ENCODE measurements around the gene FGF6.
"Not testable (repeated sequence)": the region's sequence is repeated elsewhere in the genome, so short reads cannot be mapped to it uniquely, and the experiment has no call there.

Gene FGF6, protein sequence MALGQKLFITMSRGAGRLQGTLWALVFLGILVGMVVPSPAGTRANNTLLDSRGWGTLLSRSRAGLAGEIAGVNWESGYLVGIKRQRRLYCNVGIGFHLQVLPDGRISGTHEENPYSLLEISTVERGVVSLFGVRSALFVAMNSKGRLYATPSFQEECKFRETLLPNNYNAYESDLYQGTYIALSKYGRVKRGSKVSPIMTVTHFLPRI

DNA sequence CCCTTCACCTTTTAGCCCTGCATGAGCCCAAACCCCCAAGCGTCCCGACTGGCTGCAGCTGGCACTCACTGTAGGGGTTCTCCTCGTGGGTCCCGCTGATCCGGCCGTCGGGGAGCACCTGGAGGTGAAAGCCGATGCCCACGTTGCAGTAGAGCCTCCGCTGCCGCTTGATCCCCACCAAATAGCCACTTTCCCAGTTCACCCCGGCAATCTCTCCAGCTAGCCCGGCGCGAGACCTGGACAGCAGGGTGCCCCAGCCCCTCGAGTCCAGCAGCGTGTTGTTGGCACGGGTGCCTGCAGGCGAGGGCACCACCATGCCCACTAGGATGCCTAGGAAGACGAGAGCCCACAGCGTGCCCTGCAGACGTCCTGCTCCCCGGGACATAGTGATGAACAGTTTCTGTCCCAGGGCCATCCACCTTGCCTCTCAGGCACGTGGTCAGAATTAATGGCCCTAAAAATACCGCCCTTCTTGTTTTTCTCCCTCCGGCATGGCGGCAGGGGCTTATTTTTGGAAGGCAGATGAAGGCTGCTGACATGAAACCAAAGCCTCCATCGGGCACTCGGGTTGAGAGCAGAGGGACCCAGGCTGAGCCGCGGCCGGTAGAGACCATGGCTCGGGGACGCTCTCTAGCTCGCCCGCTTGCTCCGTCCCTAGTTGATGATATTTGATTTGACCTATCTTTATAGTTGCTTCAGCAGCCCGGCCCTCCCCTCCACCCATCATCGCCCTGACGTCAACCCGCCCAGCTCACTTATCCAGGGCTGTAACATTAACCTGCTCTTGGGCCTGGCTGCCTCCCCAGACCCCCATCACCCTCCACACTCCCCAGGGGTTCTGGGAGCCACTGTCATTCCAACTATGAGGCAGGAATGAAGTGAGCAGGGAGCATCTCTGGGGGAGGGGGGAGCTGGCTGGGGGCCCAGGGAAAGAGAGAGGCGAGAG is at the start of gene FGF6:
Gene FGF6, minus strand, starts transcription at position 660 of the 946 bp plus-strand sequence. Its CDS starts 245 bp downstream, at position 415.
- DNase-seq (ENCODE audit: low read depth), result no peak

DNA sequence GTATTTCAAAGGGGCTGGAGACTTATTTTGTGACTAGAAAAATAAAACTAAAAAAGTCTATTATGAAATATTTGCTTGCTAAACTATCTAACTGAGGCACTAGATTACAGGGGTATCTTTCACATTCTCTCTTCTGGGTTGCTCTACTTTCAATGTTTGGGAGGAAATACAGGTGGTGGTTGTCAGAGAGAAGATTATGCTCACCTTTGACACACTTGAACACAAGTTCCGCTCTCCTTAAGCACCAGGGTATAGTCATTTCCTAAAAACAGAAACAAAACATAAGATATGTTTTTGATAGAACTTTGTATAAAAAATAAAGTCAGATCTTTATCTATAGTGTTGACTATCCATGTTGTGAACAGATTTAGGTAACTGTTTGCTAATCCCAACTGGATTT is 45.4 kb upstream of the FGF6 start:
- no peak for DNase-seq (ENCODE audit: low read depth)

DNA sequence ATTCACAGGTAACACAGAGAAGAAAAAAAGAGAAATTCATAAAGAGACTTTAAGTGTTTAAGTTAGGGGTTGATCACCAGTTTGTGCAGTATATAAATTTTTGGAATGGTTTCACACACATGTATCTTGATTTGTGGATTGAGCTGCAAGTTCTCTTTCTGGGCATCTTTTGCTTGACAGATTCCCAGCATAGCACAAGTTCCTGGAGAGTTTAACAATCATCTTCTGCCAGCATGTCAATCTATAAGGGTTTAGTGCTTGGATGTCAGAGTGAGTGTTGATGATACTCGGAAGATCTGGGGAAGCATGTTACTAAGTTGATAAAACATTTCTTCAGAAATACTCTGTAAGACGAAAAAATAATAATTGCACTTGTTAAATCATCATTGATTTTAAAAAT is 43.9 kb upstream of the FGF6 start:
- DNase-seq (ENCODE audit: low read depth), result no peak

DNA sequence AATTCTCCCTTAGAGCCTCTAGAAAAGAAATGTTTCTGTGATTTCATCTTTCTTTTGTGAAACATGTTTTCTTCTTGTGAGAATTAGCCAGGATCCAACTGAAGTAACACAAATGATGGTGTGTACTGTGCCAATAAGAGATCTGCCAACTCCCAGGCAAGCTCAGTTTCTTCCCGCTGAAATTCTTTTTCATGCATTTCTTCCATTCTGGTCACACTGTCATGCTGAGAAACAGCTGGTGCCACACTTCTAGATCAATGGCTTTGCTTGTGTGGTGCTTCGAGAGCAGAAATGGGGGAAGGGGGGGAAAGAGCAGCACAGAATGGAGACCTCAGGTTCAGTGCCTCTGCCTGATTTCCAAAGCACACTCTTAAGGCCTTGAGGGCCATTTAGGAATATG is 41.4 kb upstream of the FGF6 start:
- DNase-seq (ENCODE audit: low read depth), result no peak

DNA sequence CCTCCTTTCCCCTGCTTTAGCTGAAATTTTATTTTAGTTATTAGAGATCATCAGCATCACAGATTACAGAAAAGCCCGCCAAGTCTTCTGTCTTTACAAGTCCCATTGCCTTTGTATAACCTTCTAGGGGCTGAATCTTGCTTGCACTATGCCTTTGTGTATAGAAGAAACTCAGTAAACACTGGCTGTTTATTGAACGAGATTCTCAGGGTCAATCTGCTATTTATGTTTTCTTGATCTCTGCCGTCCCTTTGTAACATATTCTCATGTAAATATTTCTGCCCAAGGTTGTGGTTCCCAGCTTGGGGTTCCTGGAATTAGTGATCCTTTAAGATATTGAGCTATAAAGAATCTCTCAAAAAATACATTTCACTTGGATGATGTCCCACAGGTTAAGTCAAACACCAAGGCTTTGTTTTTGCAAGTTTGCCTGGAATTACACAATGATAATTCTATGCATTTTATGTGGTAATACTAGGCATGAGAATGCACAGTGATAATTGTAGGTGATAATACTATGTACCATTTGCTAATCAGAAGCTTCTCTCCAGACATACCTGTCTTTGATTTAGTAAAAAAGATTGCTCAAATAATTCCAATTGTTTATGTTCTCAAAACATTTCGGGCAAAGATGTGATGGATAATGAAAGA is 40.6 kb upstream of the FGF6 start:
- DNase-seq (ENCODE audit: low read depth), result no peak

DNA sequence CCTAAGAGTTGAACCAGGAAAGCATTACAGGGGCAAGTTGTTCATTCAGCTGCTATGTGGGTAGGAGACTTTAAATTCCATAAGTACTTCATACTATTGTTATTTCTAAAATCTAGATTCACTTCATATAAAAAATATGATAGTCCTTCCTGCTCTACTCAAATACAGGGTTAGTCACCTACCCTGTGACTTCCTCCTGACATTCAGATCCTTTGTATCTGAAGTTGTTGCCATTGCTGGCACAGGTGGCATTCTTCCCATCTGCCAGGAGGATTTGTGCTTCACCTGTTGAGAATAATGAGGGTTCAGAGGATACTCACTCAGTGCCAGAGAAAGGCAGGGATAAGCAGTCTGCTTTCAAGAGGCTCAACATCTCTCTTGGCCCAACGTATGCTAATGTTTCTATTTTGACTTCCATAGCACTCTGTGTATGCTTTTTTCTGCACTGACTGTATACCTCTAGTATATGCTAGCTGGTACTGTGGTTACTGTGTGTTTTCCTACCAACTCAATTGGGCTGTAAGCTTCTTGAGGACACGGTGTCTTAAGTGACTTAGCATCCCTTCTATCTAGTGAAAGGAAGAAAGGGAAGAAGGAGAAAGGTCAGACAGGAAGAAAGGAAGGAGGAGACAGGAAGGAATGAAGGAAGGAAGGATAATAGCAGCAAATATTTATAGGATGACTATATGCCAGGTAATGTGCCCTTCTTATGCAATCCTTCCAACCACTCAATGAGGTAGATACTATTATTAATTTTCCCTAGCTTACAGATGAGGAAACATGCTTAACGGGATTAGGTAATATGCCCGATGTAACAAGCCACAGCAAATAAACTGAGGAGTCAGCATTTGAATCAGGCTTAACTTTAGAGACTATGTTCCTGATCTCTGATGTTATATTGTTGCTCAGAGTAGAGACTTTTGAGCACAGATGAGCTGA is 38.5 kb upstream of the FGF6 start:
- DNase-seq (ENCODE audit: low read depth), result no peak

DNA sequence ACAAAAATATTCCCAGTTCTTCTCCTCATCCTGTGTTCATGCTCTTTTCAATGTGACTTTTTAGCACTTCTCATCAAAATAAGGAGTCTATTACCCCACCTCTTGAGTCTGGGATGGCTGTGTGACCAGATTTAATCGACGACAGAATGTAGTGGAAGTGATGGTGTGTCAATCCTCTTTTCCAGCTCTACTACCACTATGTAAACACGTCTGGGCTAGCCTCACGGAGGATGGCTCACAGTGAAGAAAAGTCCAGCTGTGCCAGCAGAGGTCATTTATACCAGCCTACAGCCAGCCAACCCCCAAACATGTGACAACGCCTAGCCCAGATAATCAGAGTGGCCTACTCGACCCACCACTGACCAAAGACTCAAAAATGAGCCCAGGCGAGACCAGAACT is 37.3 kb upstream of the FGF6 start:
- no peak for DNase-seq (ENCODE audit: low read depth)

DNA sequence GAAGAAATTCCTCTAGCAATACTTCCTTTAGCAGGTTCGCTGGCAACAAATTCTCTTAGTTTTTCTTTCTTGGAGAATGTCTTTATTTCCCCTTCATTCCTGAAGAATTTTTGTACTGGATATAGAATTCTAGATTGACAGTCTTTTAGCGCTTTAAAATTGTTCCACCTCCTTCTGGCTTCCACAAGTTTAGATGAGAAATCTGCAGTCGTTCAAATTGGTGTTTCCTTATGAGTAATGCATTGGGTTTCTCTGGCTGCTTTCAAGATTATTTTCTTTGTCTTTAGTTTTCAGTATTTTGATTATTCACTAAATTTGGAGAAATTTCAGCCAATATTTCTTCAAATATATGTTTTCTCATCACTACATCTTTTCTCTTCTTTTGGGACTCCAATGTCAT is 33.3 kb upstream of the FGF6 start:
- no peak for DNase-seq (ENCODE audit: low read depth)

DNA sequence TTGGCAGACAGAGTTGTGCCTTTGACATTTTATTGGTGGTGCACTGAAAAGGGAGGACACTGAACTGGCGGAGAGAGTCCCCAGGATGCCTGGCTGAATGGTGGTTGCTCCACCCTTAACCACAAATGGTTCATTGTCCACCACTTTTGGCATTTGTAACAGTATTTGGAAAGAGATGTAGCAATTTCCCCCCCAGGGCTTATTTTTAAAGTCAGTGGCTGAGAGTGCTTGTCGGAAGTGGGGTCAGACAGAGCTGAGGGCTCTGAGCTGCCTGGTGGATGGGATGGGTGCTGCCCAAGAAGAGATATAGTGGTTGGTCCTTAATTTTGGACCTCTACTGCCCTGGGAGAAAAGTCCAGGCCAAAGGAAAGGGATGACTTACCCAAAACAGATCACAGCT is 31.5 kb upstream of the FGF6 start:
- DNase-seq (ENCODE audit: low read depth), result no peak

DNA sequence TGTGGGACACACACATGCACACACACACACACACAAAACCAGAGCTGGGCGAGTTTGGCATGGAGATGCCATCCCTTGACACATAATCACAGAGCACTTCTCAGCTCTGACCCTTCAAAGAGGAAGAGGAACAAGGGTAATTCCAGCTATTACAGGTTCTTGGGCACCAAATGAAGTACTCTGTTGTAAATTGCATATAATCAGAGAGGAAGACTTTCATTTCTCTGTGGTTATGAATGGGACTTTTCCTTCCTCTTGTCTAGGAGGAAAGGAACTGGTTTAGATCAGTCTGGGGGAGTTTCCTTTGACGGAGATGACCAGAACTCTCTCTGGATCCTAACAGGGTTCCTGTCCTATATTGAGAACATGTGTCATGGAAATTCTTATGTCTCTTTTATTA is 26.4 kb upstream of the FGF6 start:
- no peak for DNase-seq (ENCODE audit: low read depth)

DNA sequence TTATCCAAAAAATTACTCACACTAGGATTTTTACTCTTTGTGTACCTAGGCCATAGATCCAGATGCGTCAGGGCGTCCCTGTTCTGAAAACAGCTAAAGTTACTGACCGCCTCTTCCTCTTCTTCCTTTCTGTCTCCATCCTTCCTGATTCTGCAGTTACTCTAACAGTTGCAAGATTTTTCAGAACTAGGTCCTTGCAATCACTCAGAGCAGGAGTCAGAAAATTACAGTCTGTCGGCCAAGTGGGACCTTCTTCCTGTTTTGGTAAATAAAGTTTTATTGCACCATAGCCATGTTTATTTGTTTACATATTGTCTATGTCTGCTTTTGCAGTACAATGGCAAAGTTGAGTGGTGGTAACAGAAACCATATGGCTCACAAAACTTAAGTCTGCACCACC is 25.6 kb upstream of the FGF6 start:
- DNase-seq (ENCODE audit: low read depth), result no peak

DNA sequence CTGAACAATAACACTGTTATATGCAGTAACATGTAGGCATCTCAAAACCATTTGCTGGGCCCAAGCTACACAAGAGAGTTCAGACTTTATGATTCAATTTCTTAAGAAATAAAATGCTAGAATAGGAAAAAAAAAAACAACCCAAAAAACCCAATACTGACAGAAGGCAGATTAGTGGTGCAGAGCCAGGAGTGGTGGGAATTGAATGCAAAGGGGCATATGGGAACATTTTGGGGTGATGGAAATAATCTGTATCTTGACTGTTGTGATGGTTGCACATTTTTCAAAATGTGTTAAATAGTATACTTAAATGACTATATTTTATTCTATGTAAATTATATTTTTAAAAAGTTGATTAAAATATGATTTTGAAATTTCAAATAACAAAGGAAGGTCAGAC is 23.4 kb upstream of the FGF6 start:
- DNase-seq (ENCODE audit: low read depth), result no peak

DNA sequence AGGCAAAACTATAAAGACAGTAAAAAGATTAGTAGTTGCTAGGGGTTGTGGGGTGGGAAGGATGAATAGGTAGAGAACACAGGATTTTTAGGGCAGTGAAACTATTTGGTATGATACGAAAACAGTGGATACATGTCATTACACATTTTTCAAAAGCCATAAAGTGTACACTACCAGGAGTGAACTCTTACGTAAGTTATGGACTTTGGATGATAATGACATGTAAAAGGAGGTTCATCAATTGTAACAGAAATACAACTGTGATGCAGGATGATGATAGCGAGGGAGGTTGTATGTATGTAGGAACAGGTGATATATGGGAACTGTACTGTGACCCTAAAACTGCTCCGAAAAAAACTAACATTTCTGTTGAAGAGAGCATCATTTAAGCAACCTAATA is 15.1 kb upstream of the FGF6 start:
- DNase-seq (ENCODE audit: low read depth), result no peak

DNA sequence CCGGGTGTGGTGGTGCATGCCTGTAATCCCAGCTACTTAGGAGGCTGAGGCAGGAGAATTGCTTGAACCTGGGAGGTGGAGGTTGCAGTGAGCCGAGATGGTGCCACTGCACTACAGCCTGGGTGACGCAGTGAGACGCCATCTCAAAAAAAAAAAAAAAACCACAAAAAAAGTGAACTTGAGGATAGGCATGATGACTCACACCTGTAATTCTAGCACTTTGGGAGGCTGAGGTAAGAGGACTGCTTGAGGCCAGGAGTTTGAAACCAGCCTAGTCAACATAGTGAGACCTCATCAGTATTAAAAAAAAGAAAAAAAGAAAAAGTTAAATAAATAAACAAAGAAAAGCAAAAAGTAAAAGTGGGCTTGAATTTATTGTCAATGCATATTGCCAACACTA is 10.2 kb upstream of the FGF6 start:
- DNase-seq (ENCODE audit: low read depth), result not testable (repeated sequence)

DNA sequence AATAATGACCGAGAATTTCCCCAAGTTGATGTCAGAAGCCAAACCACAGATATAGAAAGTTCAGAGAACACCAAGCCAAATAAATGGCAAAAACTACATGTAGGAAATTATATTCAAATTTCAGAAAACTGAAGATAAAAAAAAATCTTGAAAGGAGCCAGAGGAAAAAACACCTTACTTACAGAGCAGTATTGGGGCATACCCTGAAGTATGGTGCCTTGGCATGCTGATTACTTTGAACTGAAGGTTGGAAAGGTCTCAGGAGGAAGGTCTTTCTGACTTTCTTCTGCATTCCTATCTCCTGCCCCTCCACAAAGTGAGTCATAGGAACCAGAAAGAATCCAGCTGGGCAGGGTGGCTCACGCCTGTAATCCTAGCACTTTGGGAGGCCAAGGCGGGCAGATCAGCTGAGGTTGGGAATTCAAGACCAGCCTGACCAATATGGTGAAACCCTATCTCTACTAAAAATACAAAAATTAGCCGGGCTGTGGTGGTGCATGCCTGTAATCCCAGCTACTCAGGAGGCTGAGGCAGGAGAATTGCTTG is 8.8 kb upstream of the FGF6 start:
- no peak for DNase-seq (ENCODE audit: low read depth)

DNA sequence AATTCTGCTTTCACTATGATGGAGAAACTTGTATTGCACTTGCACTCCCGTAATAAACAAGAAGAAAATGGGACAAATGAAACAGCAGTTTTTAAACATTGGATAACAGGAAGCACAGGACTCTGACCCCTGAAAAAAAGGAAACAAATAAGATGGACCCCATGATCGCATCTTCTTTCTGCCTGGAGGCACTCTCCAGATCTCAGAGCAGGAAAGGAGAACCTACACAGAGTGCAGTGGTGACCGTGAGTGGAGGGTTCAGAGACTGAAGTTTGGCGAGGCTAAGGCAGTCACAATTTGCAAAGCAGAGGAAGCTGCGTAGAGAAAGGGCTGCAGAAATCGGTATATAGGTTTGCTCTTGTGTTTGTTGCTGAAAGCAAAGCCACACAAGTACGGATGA is 6.1 kb upstream of the FGF6 start:
- no peak for DNase-seq (ENCODE audit: low read depth)

DNA sequence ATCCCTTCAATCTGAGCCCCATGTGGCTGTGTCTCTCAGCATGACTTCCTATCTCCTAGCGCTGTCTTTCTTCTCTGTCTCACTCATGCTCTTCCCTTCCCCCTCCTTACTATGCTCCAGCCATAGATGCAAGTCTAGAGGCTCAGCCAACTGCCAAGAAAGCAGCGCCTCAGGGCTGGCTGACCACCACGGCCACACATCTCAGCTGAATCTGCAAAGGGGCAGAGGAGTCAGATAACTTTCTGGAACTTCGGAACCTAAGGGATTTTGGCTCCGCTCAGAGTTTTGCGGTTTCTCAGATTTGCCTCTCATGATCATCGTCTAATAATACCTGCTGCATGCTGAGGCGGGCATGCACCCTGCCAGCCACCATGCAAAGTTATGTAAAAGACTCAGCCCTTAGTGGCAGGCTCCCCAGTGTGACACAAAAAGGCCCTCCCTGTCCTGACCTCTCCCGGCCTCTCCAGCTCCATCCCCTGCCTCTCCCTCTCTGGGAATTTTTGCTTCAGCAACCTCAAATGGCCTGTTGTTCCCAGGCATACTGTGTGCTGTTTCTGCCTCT is 5.0 kb upstream of the FGF6 start:
- DNase-seq (ENCODE audit: low read depth), result no peak

DNA sequence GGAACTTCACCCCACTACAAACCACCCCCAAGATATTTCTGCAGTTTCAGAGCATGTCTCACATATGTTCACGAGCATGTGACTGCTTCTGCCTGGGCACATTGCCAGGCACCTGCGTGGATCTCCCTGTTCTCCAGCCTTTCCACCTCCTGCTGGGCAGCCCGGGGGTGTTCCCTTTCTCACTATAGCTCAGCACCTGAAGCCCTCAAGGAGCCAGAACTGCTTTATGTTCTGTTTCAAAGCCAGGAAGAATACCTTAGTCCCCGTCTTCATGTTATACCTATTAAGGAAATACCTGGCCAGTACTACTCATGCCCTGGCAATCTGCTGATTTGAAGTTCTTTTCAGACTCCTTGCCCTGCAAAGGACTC is 4.2 kb upstream of the FGF6 start:
- no peak for DNase-seq (ENCODE audit: low read depth)

DNA sequence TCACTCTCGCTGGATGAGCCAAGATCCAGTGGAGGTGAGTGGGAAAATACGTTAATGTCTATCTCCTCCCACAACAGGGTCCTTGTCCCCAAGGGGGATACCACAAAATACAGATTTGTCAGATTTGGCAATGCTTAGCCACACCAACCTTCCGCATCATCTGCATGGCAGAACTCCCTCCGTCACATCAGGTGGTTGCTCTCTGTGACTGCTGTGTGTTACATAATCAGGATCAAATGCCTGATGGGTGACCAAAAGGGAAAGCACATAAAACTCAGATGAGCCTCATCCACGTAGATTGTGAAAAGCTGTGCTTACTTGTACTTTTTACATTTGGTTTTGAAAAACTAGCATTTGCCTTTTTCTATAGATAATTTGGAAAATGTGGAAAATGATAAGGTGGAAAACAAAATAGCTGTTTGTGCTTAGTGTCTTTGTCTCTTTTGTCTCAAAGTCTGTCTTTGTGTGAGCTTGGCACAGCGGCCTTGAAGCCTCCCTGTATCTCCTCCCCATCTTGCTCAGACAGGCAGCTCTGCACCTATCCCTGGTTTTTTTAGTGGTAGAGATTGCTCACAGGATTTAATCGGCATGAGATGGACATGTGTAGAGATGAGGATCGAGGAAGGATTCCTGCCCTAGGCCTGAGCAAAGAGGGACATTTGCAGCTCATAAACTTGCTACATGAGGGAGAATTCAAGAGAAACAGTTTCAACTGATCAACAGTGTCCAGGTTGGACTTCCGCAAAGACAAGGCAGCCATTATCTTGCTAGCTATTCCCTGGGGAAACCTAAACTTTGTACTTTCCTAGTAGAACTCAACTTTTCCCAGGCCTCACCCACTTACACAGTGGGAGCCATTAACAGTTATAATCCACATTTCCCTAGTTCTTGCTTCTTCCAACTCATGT is 3.6 kb upstream of the FGF6 start:
- DNase-seq (ENCODE audit: low read depth), result no peak

DNA sequence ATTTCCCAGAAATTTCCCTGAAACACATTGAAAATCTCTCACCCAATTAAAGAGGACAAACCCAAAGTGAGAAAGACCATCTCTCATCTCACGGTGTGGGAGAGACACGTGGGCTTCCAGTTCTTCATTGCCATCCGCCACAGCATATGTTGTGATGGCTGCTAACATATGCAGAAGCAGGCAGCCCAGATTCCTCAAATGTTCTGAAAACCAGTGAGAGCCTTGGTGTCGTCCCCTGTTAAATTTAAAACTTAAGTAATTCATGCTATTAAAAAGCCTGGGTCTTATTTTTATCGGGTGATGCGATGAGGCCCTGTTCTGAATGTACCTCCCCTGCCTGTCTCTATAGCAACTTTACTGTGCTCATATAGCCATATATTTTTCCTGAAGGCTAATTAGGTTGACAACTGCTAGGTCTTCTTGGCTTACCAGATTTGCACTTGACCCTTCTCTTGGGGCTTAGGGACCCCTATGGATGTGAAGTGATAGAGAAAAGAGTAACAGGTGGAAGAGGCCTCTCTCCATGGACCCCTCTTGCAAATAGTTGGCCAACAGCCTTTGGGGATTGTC is 2.8 kb upstream of the FGF6 start:
- no peak for DNase-seq (ENCODE audit: low read depth)

Measured in fibroblast of the conjunctiva (primary cell).